OCI-LY7 (cell line): ENCODE data around the gene ANKRD40. TPM values are rescaled to one million over a fixed set of nuclear protein-coding genes. Genes with fewer than 3 reads are reported as not detected.

Source experiments
- BruUV-seq: library from RNA; stranded (reverse); fragments of 400-500 nt; replicated peaks from 2 replicates; lab custom pipeline; 2021; lab: Mats Ljungman, UMichigan
- CTCF ChIA-PET: fragments of 300-600 bp; sonication (Branson Sonifier 250); formaldehyde crosslinking; loops from one replicate; lab custom pipeline; 2022; ENCODE audit warnings: antibody characterized with exemption; ENCODE audit not compliant: unreplicated experiment; lab: Charles Lee
- POLR2A ChIA-PET: fragments of 300-600 bp; sonication (Branson Sonifier 250); formaldehyde crosslinking; loops from one replicate; lab custom pipeline; 2022; ENCODE audit warnings: antibody characterized with exemption; lab: Charles Lee
- DNase-seq: peaks from one replicate; pipeline ENCODE4 v3.0.0-alpha.2; 2015; ENCODE audit warnings: low spot score
- H2AFZ ChIP-seq: fragments of 200-600 bp; sonication (generic), shearing (Covaris generic); 2 replicates; pipeline ENCODE4 v1.6.1; 2014; ENCODE audit warnings: mild to moderate bottlenecking, antibody characterized with exemption, low read length, moderate library complexity
- H3K27ac ChIP-seq: fragments of 200-600 bp; sonication (generic); 2 replicates; pipeline ENCODE4 v1.5.1; 2014; ENCODE audit warnings: mixed run types, low read depth, mild to moderate bottlenecking, moderate library complexity, low read length, inconsistent platforms; ENCODE audit not compliant: poor library complexity, severe bottlenecking
- H3K36me3 ChIP-seq: fragments of 200-600 bp; sonication (generic); 2 replicates; pipeline ENCODE4 v1.6.1; 2014; ENCODE audit warnings: mild to moderate bottlenecking, antibody characterized with exemption, low read length, moderate library complexity, mixed read lengths; ENCODE audit not compliant: insufficient read depth
- H3K4me1 ChIP-seq: fragments of 200-600 bp; sonication (generic); 2 replicates; pipeline ENCODE4 v1.5.1; 2014; ENCODE audit warnings: mild to moderate bottlenecking, low read length; ENCODE audit not compliant: insufficient read depth, poor library complexity, severe bottlenecking
- H3K4me2 ChIP-seq: fragments of 200-600 bp; sonication (generic); 2 replicates; pipeline ENCODE4 v1.6.1; 2014; ENCODE audit warnings: mild to moderate bottlenecking, low read length
- H3K4me3 ChIP-seq: fragments of 200-600 bp; sonication (generic); 2 replicates; pipeline ENCODE4 v1.5.1; 2014; ENCODE audit warnings: mild to moderate bottlenecking, low read depth, low read length; ENCODE audit not compliant: poor library complexity, severe bottlenecking
- H3K79me2 ChIP-seq: fragments of 200-600 bp; sonication (generic); 2 replicates; pipeline ENCODE4 v1.6.1; 2016; ENCODE audit warnings: low read depth, mild to moderate bottlenecking, low read length, moderate library complexity, mixed read lengths; ENCODE audit not compliant: insufficient read depth
- H3K9me2 ChIP-seq: fragments of 200-600 bp; sonication (generic); 2 replicates; pipeline ENCODE4 v1.6.1; 2016; ENCODE audit warnings: mild to moderate bottlenecking, low read length, mixed read lengths; ENCODE audit not compliant: insufficient read depth
- H3K9me3 ChIP-seq: fragments of 200-600 bp; sonication (generic); 2 replicates; pipeline ENCODE4 v1.6.1; 2014; ENCODE audit warnings: mild to moderate bottlenecking, mixed run types, low read length, mixed read lengths
- H4K20me1 ChIP-seq: fragments of 200-600 bp; sonication (generic); 2 replicates; pipeline ENCODE4 v1.6.1; 2014; ENCODE audit warnings: mild to moderate bottlenecking, antibody characterized with exemption, low read length, moderate library complexity, mixed read lengths; ENCODE audit not compliant: insufficient read depth
- CTCF ChIP-seq: fragments of 200-600 bp; sonication (generic); conservative IDR thresholded peaks from 2 replicates; pipeline ENCODE4 v1.5.1; 2014; ENCODE audit warnings: mild to moderate bottlenecking, antibody characterized with exemption, low read length, moderate library complexity, mixed read lengths
- EZH2phosphoT487 ChIP-seq: fragments of 200-600 bp; sonication (generic); IDR thresholded peaks from 2 replicates; pipeline ENCODE4 v1.6.1; 2018; ENCODE audit warnings: low read depth, borderline replicate concordance, mild to moderate bottlenecking, mixed run types, antibody characterized with exemption, low read length, moderate library complexity, mixed read lengths
- intact Hi-C: fragments of 100-400 bp; cut with micrococcal nuclease; formaldehyde crosslinking; loops from one replicate; pipeline ENCODE4 v1.10.0; 2022; ENCODE audit not compliant: unreplicated experiment
- total RNA-seq, 2 experiments: library from RNA; depleted of rRNA in 1 of 2; stranded (reverse); fragments of >200 nt in 1 of 2; shearing (Covaris generic) in 1 of 2; gene quantifications; 2 replicates each; pipeline ENCODE4 v1.2.3, GENCODE V29; 2014 to 2022

Gene ANKRD40
- total RNA-seq, 2 experiments from 2014 or later: 27.7 to 47.9 TPM

GRCh38 chr17:50662632-50663225 is 45.0 kb downstream of the ANKRD40 start:
- Histone ChIP-seq H3K9me3 (no peaks in the 10 kb centered on the region), H3K27ac (no peak overlapping the region), H3K4me2 (no peak overlapping the region), H2AFZ (no peak overlapping the region), H4K20me1 (no peaks in the 10 kb centered on the region), H3K4me1 (peaks cover 8% of the 10 kb centered on the region), H3K36me3 (no peaks in the 10 kb centered on the region), H3K79me2 (no peaks in the 10 kb centered on the region), H3K4me3 (no peak overlapping the region), H3K9me2 (no peaks in the 10 kb centered on the region)
- POLR2A ChIA-PET: no interaction called here
- CTCF ChIA-PET: no interaction called here
- no TSS peak for BruUV-seq
- TF ChIP-seq EZH2phosphoT487 (no peak), CTCF (no peak)
- intact Hi-C loops: no loop called here
- no peak for DNase-seq

GRCh38 chr17:50661795-50662391 is 45.8 kb downstream of the ANKRD40 start:
- peaks cover 8% of the 10 kb centered on the region for H3K4me1 ChIP-seq
- no TSS peak for BruUV-seq
- H3K36me3 ChIP-seq: no peaks in the 10 kb centered on the region
- H3K4me2 ChIP-seq: peak overlapping the region; percentile 13; the same call in 1 of the 2 replicates
- no peaks in the 10 kb centered on the region for H3K79me2 ChIP-seq
- no peaks in the 10 kb centered on the region for H3K9me3 ChIP-seq
- CTCF ChIA-PET: interaction anchor here (0.5 kb wide), 1 partner anchor 506 kb away, joined by 5 read pairs; no protein-coding TSS in a partner anchor
- H2AFZ ChIP-seq: no peak overlapping the region
- no peak overlapping the region for H3K27ac ChIP-seq
- POLR2A ChIA-PET: no interaction called here
- H4K20me1 ChIP-seq: no peaks in the 10 kb centered on the region
- DNase-seq: peak; percentile 9
- TF ChIP-seq CTCF (no peak), EZH2phosphoT487 (no peak)
- no peaks in the 10 kb centered on the region for H3K9me2 ChIP-seq
- intact Hi-C loops: no loop called here
- H3K4me3 ChIP-seq: no peak overlapping the region

GRCh38 chr17:50661348-50661747 is 46.4 kb downstream of the ANKRD40 start:
- Histone ChIP-seq H2AFZ (no peak overlapping the region), H3K9me3 (no peaks in the 10 kb centered on the region), H3K79me2 (no peaks in the 10 kb centered on the region), H3K4me1 (peaks cover 8% of the 10 kb centered on the region), H3K4me3 (no peak overlapping the region), H3K27ac (no peak overlapping the region), H4K20me1 (no peaks in the 10 kb centered on the region), H3K4me2 (peak overlapping the region; percentile 13; the same call in 1 of the 2 replicates), H3K36me3 (no peaks in the 10 kb centered on the region), H3K9me2 (no peaks in the 10 kb centered on the region)
- no peak for TF ChIP-seq EZH2phosphoT487
- no peak for TF ChIP-seq CTCF
- no peak for DNase-seq
- no TSS peak for BruUV-seq
- POLR2A ChIA-PET: interaction anchor here (1.2 kb wide), 1 partner anchor 38 kb away, joined by 3 read pairs; no protein-coding TSS in a partner anchor
- CTCF ChIA-PET: no interaction called here
- intact Hi-C loops: no loop called here
